Measurements from ENCODE around the gene PEG3. TPM values are rescaled to one million over a fixed set of nuclear protein-coding genes. Genes with fewer than 3 reads are reported as not detected.

Gene PEG3
- total and polyA plus RNA-seq, 2 donors (not counting 1 experiment from before 2014, with no cell fraction given), result 0.01 TPM; not detected in 1

DNA sequence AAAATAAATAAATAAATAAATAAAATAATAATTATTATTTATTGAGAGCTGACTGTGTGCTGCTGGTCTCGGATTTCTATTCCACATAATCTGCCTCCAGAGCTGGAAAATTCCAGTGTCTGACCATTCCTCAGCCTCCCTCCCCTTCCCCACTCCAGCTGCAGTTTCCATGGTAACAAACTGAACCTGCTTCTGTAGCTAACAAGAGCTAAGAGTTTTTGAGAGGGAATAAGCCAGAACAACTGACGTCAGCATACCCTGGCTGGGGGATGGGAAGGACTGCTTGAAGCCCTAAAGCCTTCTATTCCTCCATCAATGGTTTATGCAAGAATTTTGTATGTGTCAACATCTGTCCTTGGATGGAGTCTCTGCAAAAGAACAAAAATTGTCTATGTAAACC, 26.0 kb upstream of the PEG3 start:
- no peaks in the 10 kb centered on the region for H3K27me3 Mint-ChIP-seq
- ChIA-PET CTCF (no interaction called here), POLR2A (no interaction called here)
- H3K9me3 Mint-ChIP-seq (ENCODE audit: insufficient read depth), result peaks cover 11% of the 10 kb centered on the region
- Histone ChIP-seq H3K4me1 (ENCODE audit: control insufficient read depth in 2 of 2, insufficient read depth in 2 of 2, low read length in 2 of 2) (no peaks in the 10 kb centered on the region), H3K27me3 (replicated peaks in 1 of 4; ENCODE audit: control extremely low read depth in 1 of 4, control insufficient read depth in 3 of 4, insufficient read depth in 4 of 4, low read length in 3 of 4) (no peaks in the 10 kb centered on the region), H4K20me1 (ENCODE audit: control insufficient read depth, insufficient read depth, low read length, poor library complexity, severe bottlenecking) (no peaks in the 10 kb centered on the region), H2AFZ (ENCODE audit: insufficient read depth, low read depth, low read length, poor library complexity, severe bottlenecking) (no peak overlapping the region), H3K27ac (ENCODE audit: low read length in 2 of 2) (no peak overlapping the region), H3K36me3 (replicated peaks in 1 of 2; ENCODE audit: control extremely low read depth in 1 of 2, control insufficient read depth in 1 of 2, extremely low read depth in 1 of 2, insufficient read depth in 2 of 2, low read length in 1 of 2) (no peaks in the 10 kb centered on the region), H3K4me2 (replicated peaks; ENCODE audit: low read depth, low read length, poor library complexity, severe bottlenecking) (no peak overlapping the region), H3K9ac (ENCODE audit: low read length) (no peak overlapping the region), H3K9me3 (ENCODE audit: control extremely low read depth in 1 of 3, control insufficient read depth in 2 of 3, insufficient read depth in 1 of 3, low read length in 2 of 3) (peaks cover 1 to 30% (median 4%) of the 10 kb centered on the region in 3 donors), H3K4me3 (ENCODE audit: control extremely low read depth in 1 of 5, extremely low read depth in 1 of 5, insufficient read depth in 1 of 5, low read depth in 2 of 5, low read length in 4 of 5) (no peak overlapping the region), H3K79me2 (ENCODE audit: control insufficient read depth, insufficient read depth, low read length) (no peaks in the 10 kb centered on the region)
- no peak overlapping the region for H3K4me3 Mint-ChIP-seq
- DNase-seq (no peak), ATAC-seq (ENCODE audit: low read depth) (no peak)
- H3K27ac Mint-ChIP-seq, result no peak overlapping the region
- intact Hi-C loops (cut with micrococcal nuclease), result no loop called here
- H3K4me1 Mint-ChIP-seq, result no peaks in the 10 kb centered on the region
- TF ChIP-seq, protein P1, sequence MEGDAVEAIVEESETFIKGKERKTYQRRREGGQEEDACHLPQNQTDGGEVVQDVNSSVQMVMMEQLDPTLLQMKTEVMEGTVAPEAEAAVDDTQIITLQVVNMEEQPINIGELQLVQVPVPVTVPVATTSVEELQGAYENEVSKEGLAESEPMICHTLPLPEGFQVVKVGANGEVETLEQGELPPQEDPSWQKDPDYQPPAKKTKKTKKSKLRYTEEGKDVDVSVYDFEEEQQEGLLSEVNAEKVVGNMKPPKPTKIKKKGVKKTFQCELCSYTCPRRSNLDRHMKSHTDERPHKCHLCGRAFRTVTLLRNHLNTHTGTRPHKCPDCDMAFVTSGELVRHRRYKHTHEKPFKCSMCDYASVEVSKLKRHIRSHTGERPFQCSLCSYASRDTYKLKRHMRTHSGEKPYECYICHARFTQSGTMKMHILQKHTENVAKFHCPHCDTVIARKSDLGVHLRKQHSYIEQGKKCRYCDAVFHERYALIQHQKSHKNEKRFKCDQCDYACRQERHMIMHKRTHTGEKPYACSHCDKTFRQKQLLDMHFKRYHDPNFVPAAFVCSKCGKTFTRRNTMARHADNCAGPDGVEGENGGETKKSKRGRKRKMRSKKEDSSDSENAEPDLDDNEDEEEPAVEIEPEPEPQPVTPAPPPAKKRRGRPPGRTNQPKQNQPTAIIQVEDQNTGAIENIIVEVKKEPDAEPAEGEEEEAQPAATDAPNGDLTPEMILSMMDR (IDR thresholded peaks at IDR 0.05), result no peak
- TF ChIP-seq EZH2 (IDR thresholded peaks at IDR 0.05; ENCODE audit: borderline replicate concordance, insufficient read depth, low read depth, low read length, poor library complexity, severe bottlenecking), result no peak
- WGBS (ENCODE audit: insufficient coverage), result no CpG with 5 or more reads among the region's 2 CpGs

DNA sequence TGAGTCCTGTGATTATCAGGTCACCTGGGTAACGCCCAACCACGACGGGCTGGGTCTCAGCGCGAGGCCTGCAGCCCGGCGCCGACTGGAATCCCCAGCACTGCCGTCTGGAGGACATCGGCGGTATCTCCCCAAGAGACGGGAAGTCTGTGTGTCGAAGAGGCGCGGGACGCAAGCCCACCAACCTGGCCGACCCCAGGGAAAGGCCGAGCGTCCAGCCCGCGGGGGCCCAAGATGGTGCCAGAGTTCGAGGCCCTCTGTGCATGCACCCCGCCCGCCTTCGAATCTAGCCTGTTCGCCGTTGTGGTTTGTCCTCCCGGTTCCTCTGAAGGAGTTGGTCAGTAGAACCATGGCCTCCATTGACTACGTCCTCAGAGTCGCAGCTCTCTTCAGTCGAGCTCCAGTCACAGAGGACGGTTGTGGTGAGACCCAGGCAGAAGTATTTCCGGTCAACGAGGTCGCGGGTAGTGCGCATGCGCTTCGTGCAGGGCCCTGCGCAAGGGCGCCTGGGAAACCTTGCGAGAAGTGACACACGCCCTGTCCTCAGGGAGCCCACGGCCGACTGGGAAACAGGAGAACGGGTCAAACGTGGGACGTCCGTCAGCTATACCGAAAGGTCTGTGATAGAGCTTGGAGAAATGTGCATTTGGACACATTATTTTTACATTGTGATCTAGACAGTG, 24.1 kb upstream of the PEG3 start:
- Histone ChIP-seq H3K4me3 (ENCODE audit: control extremely low read depth in 1 of 5, extremely low read depth in 1 of 5, insufficient read depth in 1 of 5, low read depth in 2 of 5, low read length in 4 of 5) (no peak overlapping the region), H4K20me1 (ENCODE audit: control insufficient read depth, insufficient read depth, low read length, poor library complexity, severe bottlenecking) (no peaks in the 10 kb centered on the region), H3K27ac (ENCODE audit: low read length in 2 of 2) (no peak overlapping the region), H3K27me3 (replicated peaks in 1 of 4; ENCODE audit: control extremely low read depth in 1 of 4, control insufficient read depth in 3 of 4, insufficient read depth in 4 of 4, low read length in 3 of 4) (no peaks in the 10 kb centered on the region), H3K9me3 (ENCODE audit: control extremely low read depth in 1 of 3, control insufficient read depth in 2 of 3, insufficient read depth in 1 of 3, low read length in 2 of 3) (peaks cover 1 to 21% (median 4%) of the 10 kb centered on the region in 3 donors), H3K4me2 (replicated peaks; ENCODE audit: low read depth, low read length, poor library complexity, severe bottlenecking) (no peak overlapping the region), H2AFZ (ENCODE audit: insufficient read depth, low read depth, low read length, poor library complexity, severe bottlenecking) (no peak overlapping the region), H3K36me3 (replicated peaks in 1 of 2; ENCODE audit: control extremely low read depth in 1 of 2, control insufficient read depth in 1 of 2, extremely low read depth in 1 of 2, insufficient read depth in 2 of 2, low read length in 1 of 2) (no peaks in the 10 kb centered on the region), H3K9ac (ENCODE audit: low read length) (no peak overlapping the region), H3K79me2 (ENCODE audit: control insufficient read depth, insufficient read depth, low read length) (no peaks in the 10 kb centered on the region), H3K4me1 (ENCODE audit: control insufficient read depth in 2 of 2, insufficient read depth in 2 of 2, low read length in 2 of 2) (no peaks in the 10 kb centered on the region)
- H3K27ac Mint-ChIP-seq, result no peak overlapping the region
- no peak overlapping the region for H3K4me3 Mint-ChIP-seq
- no peaks in the 10 kb centered on the region for H3K27me3 Mint-ChIP-seq
- DNase-seq (no peak), ATAC-seq (ENCODE audit: low read depth) (no peak)
- 60% methylated on average over 44 of the region's 50 CpGs for WGBS (ENCODE audit: insufficient coverage)
- no peak for TF ChIP-seq EZH2 (IDR thresholded peaks at IDR 0.05; ENCODE audit: borderline replicate concordance, insufficient read depth, low read depth, low read length, poor library complexity, severe bottlenecking)
- TF ChIP-seq, protein P1 (IDR thresholded peaks at IDR 0.05), result no peak
- ChIA-PET CTCF (no interaction called here), POLR2A (no interaction called here)
- H3K4me1 Mint-ChIP-seq, result no peaks in the 10 kb centered on the region
- intact Hi-C loops (cut with micrococcal nuclease), result no loop called here
- H3K9me3 Mint-ChIP-seq (ENCODE audit: insufficient read depth), result peaks cover 4% of the 10 kb centered on the region

Data from B cell (primary cell).